Measurements from ENCODE around the gene ARAP1. TPM values are rescaled to one million over a fixed set of nuclear protein-coding genes. Genes with fewer than 3 reads are reported as not detected.

Gene ARAP1
- total RNA-seq, 1 experiment from 2014 or later, result 47.0 TPM

GRCh38 chr11:72639502-72640375 lies 112.5 kb downstream of the ARAP1 start:
- H3K36me3 Mint-ChIP-seq (ENCODE audit: insufficient read depth, unreplicated experiment), result no peaks in the 10 kb centered on the region
- no peak overlapping the region for H3K4me3 Mint-ChIP-seq (ENCODE audit: unreplicated experiment)
- H3K27me3 Mint-ChIP-seq (ENCODE audit: insufficient read depth, unreplicated experiment), result peaks cover 16% of the 10 kb centered on the region
- H3K9me3 Mint-ChIP-seq (ENCODE audit: unreplicated experiment), result no peaks in the 10 kb centered on the region
- BruUV-seq (replicated peaks), result no TSS peak
- no peak for TF ChIP-seq CTCF (IDR thresholded peaks at IDR 0.05; ENCODE audit: unreplicated experiment)
- H3K4me1 Mint-ChIP-seq (ENCODE audit: insufficient read depth, unreplicated experiment), result peaks cover 20% of the 10 kb centered on the region
- no peak overlapping the region for H3K27ac Mint-ChIP-seq (ENCODE audit: low read depth, unreplicated experiment)
- DNase-seq (ENCODE audit: unreplicated experiment), result no peak
- intact Hi-C loops (cut with micrococcal nuclease), result no loop called here
- CTCF ChIA-PET, result interaction anchor here (0.6 to 0.8 kb wide), 3 partner anchors 45 to 203 kb away, joined by 3 to 4 read pairs (median 4); no protein-coding TSS in a partner anchor
- POLR2A ChIA-PET, result no interaction called here

- no peaks in the 10 kb centered on the region for H3K36me3 Mint-ChIP-seq (ENCODE audit: insufficient read depth, unreplicated experiment)
- peaks cover 16% of the 10 kb centered on the region for H3K27me3 Mint-ChIP-seq (ENCODE audit: insufficient read depth, unreplicated experiment)
- ChIA-PET CTCF (interaction anchor here (0.6 to 1.0 kb wide), 3 partner anchors 35 to 52 kb away, joined by 3 to 5 read pairs (median 3); no protein-coding TSS in a partner anchor), POLR2A (no interaction called here)
- no peaks in the 10 kb centered on the region for H3K9me3 Mint-ChIP-seq (ENCODE audit: unreplicated experiment)
- no peak for TF ChIP-seq CTCF (IDR thresholded peaks at IDR 0.05; ENCODE audit: unreplicated experiment)
- no peak overlapping the region for H3K4me3 Mint-ChIP-seq (ENCODE audit: unreplicated experiment)
- intact Hi-C loops (cut with micrococcal nuclease), result no loop called here
- H3K27ac Mint-ChIP-seq (ENCODE audit: low read depth, unreplicated experiment), result no peak overlapping the region
- H3K4me1 Mint-ChIP-seq (ENCODE audit: insufficient read depth, unreplicated experiment), result peaks cover 13% of the 10 kb centered on the region
- no TSS peak for BruUV-seq (replicated peaks)
- DNase-seq (ENCODE audit: unreplicated experiment), result no peak
Measured at GRCh38 chr11:72637926-72638325, 114.3 kb downstream of the ARAP1 start.

- no peak overlapping the region for H3K27ac Mint-ChIP-seq (ENCODE audit: low read depth, unreplicated experiment)
- intact Hi-C loops (cut with micrococcal nuclease), result no loop called here
- DNase-seq (ENCODE audit: unreplicated experiment), result no peak
Measured at GRCh38 chr11:72637198-72637597, 115.0 kb downstream of the ARAP1 start.

More at GRCh38 chr11:72637198-72637597, 115.0 kb downstream of the ARAP1 start:
- Mint-ChIP-seq H3K4me3 (ENCODE audit: unreplicated experiment) (no peak overlapping the region), H3K4me1 (ENCODE audit: insufficient read depth, unreplicated experiment) (peaks cover 13% of the 10 kb centered on the region), H3K27me3 (ENCODE audit: insufficient read depth, unreplicated experiment) (peaks cover 16% of the 10 kb centered on the region), H3K36me3 (ENCODE audit: insufficient read depth, unreplicated experiment) (no peaks in the 10 kb centered on the region), H3K9me3 (ENCODE audit: unreplicated experiment) (no peaks in the 10 kb centered on the region)
- no TSS peak for BruUV-seq (replicated peaks)
- ChIA-PET POLR2A (no interaction called here), CTCF (interaction anchor here (0.6 to 1.1 kb wide), 2 partner anchors 190 to 474 kb away, joined by 3 read pairs; no protein-coding TSS in a partner anchor)
- TF ChIP-seq CTCF (IDR thresholded peaks at IDR 0.05; ENCODE audit: unreplicated experiment), result no peak

All from MCF 10A (cell line).